BE2C (cell line): ENCODE measurements around the gene HIVEP3.

ENCODE experiments used
- DNase-seq: peaks from one replicate; pipeline ENCODE4 v3.0.0-alpha.2; 2020
- H3K27me3 ChIP-seq: fragments of 250-450 bp; sonication (Bioruptor Pico); 2 replicates; pipeline ENCODE4 v1.5.1; 2020; ENCODE audit warnings: mild to moderate bottlenecking
- H3K36me3 ChIP-seq: fragments of 250-450 bp; sonication (Bioruptor Pico); 2 replicates; pipeline ENCODE4 v1.5.1; 2020; ENCODE audit warnings: mild to moderate bottlenecking
- H3K4me1 ChIP-seq: fragments of 250-450 bp; sonication (Bioruptor Pico); 2 replicates; pipeline ENCODE4 v1.5.1; 2020
- H3K4me3 ChIP-seq: 2 replicates; pipeline ENCODE4 v1.5.1; 2011; ENCODE audit warnings: low read depth, low read length
- H3K9me3 ChIP-seq: fragments of 250-450 bp; sonication (Bioruptor Pico); 2 replicates; pipeline ENCODE4 v1.5.1; 2020
- CTCF ChIP-seq: IDR thresholded peaks from 2 replicates; pipeline ENCODE4 v1.5.1; 2012; ENCODE audit warnings: mild to moderate bottlenecking, low read depth, low read length

HIVEP3 gene

GRCh38 chr1:41620365-41621169 lies 298.2 kb downstream of the HIVEP3 start:
- Histone ChIP-seq H3K36me3 (no peaks in the 10 kb centered on the region), H3K9me3 (no peaks in the 10 kb centered on the region), H3K4me3 (no peak overlapping the region), H3K27me3 (no peaks in the 10 kb centered on the region), H3K4me1 (no peaks in the 10 kb centered on the region)
- no peak for TF ChIP-seq CTCF
- DNase-seq: no peak

GRCh38 chr1:41619511-41620364 lies 299.0 kb downstream of the HIVEP3 start:
- no peaks in the 10 kb centered on the region for H3K9me3 ChIP-seq
- no peak overlapping the region for H3K4me3 ChIP-seq
- TF ChIP-seq CTCF: no peak
- DNase-seq: no peak
- no peaks in the 10 kb centered on the region for H3K36me3 ChIP-seq
- H3K27me3 ChIP-seq: no peaks in the 10 kb centered on the region
- H3K4me1 ChIP-seq: no peaks in the 10 kb centered on the region

DNA sequence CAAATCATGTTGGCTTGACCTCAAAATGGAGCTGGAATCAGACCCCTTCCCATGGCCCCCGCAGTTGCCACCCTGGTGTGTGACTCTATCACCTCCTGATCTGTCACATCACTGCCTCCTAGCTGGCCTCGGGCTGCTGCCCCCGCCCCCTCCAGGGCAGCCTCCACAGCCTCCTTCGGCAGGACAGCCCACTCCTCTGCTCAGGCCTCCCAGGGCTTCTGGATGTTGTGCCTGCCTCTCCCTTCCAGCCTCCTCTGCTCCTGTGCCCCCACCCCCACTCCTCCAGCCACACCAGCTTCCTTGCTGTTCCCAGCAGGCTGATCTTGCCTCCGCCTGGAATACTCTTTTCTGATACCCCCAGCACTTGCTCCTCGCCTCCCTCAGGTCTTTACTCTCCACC lies 299.9 kb downstream of the HIVEP3 start:
- no peak for TF ChIP-seq CTCF
- no peaks in the 10 kb centered on the region for H3K36me3 ChIP-seq
- no peak for DNase-seq
- H3K4me1 ChIP-seq: no peaks in the 10 kb centered on the region
- no peaks in the 10 kb centered on the region for H3K27me3 ChIP-seq
- no peak overlapping the region for H3K4me3 ChIP-seq
- no peaks in the 10 kb centered on the region for H3K9me3 ChIP-seq

GRCh38 chr1:41618066-41618825 lies 300.5 kb downstream of the HIVEP3 start:
- Histone ChIP-seq H3K9me3 (no peaks in the 10 kb centered on the region), H3K4me1 (no peaks in the 10 kb centered on the region; the same call in 1 of the 2 replicates), H3K27me3 (no peaks in the 10 kb centered on the region), H3K4me3 (no peak overlapping the region), H3K36me3 (no peaks in the 10 kb centered on the region)
- DNase-seq: no peak
- no peak for TF ChIP-seq CTCF

GRCh38 chr1:41617336-41617735 lies 301.4 kb downstream of the HIVEP3 start:
- Histone ChIP-seq H3K4me3 (no peak overlapping the region), H3K9me3 (no peaks in the 10 kb centered on the region), H3K36me3 (no peaks in the 10 kb centered on the region), H3K4me1 (no peaks in the 10 kb centered on the region; the same call in 1 of the 2 replicates), H3K27me3 (no peaks in the 10 kb centered on the region)
- no peak for DNase-seq
- no peak for TF ChIP-seq CTCF
